Gastroesophageal sphincter (tissue), 3 donors: Measurements from ENCODE around the gene CCL28.

Experiments
- CTCF ChIP-seq, 4 experiments: fragments of 200-600 bp in 2 of 4; fragments of 450-650 bp in 2 of 4; sonication (generic) in 1 of 4; IDR thresholded peaks; one replicate each; pipeline ENCODE4 v1.5.1; 2017 to 2019; ENCODE audit warnings: antibody characterized with exemption in 4 of 4, mild to moderate bottlenecking in 2 of 4, moderate library complexity in 2 of 4
- POLR2AphosphoS5 ChIP-seq: sonication (generic); formaldehyde crosslinking; IDR thresholded peaks from one replicate; pipeline ENCODE4 v1.6.1; 2017; ENCODE audit warnings: antibody characterized with exemption

- TF ChIP-seq CTCF (IDR thresholded peaks at IDR 0.05) = no peak
- no peak for TF ChIP-seq POLR2AphosphoS5
These were observed 6.4 kb upstream of the CCL28 start for GRCh38 chr5:43418561-43418960.
